NCI-H2227 treated with DMSO at 0.1 percent for 48 hours (cell line): ENCODE results near the gene PCDHGB2.
A peak's percentile ranks its signal among the peaks of the same experiment; 100 is the strongest.
"Not testable (repeated sequence)": the region's sequence is repeated elsewhere in the genome, so short reads cannot be mapped to it uniquely, and the experiment has no call there.

Experiments
- DNase-seq: peaks from one replicate; lab custom pipeline; 2025; lab: John Stamatoyannopoulos, UW

The PCDHGB2 gene

DNA sequence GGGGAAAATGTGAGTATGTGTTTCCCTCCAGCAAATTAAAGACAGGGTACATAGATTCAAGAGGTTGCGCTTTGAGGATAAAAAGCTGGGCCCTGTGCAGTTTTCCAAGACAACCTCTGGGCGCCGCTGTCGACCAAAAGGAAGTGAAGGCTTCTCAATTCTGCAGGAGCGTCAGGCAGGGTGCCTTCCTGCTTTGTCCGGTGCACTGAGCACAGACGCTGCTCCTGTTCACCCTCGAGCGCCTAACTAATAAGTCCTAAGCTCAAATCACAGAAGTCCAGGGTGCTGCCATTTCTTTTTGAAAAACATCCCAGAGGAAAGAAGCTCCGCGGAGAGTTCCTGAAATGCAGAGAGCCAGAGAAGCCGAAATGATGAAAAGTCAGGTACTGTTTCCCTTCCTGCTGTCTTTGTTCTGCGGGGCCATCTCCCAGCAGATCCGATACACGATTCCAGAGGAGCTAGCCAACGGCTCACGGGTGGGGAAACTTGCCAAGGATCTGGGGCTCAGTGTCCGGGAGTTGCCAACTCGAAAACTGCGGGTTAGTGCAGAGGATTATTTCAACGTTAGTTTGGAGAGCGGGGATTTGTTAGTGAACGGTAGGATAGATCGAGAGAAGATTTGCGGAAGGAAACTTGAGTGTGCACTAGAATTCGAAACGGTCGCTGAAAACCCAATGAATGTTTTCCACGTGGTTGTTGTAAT is 9.7 kb upstream of the PCDHGB2 start, which contains the start of gene PCDHGB1:
TSS of gene PCDHGB1 (plus strand) at position 183 of the 703 bp plus-strand sequence. CDS start at position 345, 162 bp downstream.
- DNase-seq, result peak; percentile 45

DNA sequence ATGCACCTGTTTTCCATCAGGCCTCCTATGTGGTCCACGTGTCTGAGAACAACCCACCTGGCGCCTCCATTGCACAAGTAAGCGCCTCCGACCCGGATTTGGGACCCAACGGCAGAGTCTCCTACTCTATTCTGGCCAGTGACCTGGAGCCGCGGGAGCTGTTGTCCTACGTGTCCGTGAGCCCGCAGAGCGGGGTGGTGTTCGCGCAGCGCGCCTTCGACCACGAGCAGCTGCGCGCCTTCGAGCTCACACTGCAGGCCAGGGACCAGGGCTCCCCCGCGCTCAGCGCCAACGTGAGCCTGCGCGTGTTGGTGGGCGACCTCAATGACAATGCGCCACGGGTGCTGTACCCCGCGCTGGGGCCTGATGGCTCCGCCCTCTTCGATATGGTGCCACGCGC is 8.2 kb upstream of the PCDHGB2 start:
- DNase-seq, result no peak

DNA sequence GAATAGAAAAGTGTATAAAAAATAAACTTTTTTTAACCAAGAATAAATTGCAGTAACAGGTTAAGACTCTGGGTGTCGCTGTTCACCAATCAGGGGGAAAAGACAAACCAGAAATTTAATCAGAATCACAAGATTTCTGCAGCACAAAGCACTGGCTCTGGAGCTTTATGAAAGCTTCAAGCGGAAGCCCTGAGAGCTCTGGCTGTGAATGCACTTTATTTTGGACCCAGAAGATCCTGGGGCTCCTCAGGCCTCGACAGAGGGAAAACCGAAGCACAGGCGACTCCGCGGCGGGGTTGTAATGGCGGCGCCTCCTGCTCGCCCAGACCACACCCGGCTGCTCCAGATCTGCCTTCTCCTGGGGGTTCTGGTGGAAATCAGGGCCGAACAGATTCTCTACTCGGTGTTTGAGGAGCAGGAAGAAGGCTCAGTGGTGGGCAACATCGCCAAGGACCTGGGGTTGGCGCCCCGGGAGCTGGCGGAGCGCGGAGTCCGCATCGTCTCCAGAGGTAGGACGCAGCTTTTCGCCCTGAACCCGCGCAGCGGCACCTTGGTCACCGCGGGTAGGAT is 4.8 kb upstream of the PCDHGB2 start, which contains the start of gene PCDHGA4:
TSS of gene PCDHGA4 (plus strand) at position 122 of the 570 bp plus-strand sequence. CDS start at position 209, 87 bp downstream.
- no peak for DNase-seq

DNA sequence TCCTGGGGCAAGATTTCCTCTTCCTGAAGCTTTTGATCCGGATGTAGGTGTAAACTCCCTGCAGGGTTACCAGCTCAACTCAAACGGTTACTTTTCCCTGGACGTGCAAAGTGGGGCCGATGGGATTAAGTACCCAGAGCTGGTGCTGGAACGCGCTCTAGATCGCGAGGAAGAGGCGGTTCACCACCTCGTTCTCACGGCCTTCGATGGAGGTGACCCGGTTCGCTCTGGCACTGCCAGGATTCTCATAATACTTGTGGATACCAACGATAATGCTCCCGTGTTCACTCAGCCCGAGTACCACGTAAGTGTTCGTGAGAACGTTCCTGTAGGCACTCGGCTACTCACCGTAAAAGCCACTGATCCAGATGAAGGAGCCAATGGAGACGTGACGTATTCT is 4.2 kb upstream of the PCDHGB2 start:
- no peak for DNase-seq

DNA sequence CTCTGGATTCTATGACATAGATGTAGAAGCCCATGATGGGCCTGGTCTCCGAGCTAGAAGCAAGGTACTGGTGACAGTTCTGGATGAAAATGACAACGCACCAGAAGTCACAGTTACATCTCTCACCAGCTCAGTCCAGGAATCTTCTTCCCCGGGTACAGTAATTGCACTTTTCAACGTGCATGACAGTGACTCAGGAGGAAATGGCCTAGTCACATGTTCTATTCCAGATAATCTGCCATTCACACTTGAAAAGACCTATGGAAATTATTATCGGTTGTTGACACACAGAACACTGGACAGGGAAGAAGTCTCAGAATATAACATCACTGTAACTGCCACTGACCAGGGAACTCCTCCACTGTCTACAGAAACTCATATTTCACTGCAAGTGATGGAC is 3.7 kb upstream of the PCDHGB2 start:
- no peak for DNase-seq

DNA sequence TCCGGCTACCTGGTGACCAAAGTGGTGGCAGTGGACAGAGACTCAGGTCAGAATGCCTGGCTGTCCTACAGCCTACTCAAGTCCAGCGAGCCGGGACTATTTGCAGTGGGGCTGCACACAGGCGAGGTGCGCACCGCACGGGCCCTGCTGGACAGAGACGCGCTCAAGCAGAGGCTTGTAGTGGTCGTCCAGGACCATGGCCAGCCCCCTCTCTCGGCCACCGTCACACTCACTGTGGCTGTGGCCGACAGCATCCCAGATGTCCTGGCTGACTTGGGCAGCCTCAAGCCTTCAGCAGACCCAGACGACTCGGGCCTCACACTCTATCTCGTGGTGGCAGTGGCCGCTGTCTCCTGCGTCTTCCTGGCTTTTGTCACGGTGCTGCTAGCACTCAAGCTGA is 2.8 kb upstream of the PCDHGB2 start:
- no peak for DNase-seq

DNA sequence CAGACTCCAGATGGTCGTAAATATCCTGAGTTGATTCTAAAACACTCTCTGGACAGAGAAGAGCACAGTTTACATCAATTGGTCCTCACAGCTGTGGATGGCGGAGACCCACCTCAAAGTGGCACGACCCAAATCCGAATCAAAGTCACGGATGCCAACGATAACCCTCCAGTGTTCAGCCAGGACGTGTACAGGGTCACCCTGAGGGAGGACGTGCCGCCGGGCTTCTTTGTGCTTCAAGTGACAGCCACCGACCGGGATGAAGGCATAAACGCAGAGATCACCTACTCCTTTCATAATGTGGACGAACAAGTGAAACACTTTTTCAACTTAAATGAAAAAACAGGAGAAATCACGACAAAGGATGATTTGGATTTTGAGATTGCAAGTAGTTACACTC is 891 bp downstream of the PCDHGB2 start:
- DNase-seq, result no peak

DNA sequence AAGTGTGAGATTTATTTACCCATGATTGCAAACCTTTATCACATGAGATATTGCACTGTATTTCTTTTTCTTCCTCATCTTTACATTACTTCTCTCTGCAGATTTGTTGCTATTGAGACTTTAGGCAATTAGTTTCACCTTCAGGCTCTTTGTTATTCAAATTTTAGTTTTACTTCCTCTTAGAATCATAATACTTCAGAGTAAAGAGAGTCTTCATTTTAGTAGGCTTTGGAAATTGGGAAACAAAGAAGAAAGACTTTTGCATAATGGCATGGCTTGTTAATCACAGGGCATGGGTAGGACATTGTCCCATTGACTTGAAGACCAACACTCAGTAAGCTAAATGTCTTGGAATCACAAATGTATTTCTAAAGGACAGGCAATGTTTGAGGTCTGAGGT is 2.9 kb downstream of the PCDHGB2 start:
- DNase-seq, result no peak

DNA sequence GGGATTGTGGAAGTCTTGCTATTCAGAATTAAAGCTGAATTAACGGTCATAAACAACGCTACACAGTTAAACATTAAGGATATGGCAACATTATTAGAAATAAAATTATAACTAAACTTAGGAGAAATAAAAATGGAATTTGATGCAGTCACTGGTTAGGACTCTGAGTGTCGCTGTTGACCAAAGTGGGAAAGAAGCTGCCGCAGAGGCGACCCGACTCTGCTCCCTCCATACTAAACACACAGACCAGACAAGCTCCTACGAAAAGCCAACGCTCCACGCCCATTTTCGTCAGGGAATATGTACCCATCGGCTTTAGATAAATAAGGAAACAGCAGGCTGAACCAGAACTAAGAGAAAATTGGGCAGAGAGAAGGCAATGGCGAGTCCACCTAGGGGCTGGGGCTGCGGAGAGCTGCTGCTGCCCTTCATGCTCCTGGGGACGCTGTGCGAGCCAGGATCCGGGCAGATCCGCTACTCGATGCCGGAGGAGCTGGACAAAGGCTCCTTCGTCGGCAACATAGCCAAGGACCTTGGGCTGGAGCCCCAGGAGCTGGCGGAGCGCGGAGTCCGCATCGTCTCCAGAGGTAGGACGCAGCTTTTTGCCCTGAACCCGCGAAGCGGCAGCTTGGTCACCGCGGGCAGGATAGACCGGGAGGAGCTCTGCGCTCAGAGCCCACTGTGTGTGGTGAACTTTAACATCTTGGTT is 4.3 kb downstream of the PCDHGB2 start, which contains the start of gene PCDHGA5:
TSS of gene PCDHGA5 (plus strand) at position 211 of the 709 bp plus-strand sequence. CDS start at position 380, 169 bp downstream.
- DNase-seq, result no peak

DNA sequence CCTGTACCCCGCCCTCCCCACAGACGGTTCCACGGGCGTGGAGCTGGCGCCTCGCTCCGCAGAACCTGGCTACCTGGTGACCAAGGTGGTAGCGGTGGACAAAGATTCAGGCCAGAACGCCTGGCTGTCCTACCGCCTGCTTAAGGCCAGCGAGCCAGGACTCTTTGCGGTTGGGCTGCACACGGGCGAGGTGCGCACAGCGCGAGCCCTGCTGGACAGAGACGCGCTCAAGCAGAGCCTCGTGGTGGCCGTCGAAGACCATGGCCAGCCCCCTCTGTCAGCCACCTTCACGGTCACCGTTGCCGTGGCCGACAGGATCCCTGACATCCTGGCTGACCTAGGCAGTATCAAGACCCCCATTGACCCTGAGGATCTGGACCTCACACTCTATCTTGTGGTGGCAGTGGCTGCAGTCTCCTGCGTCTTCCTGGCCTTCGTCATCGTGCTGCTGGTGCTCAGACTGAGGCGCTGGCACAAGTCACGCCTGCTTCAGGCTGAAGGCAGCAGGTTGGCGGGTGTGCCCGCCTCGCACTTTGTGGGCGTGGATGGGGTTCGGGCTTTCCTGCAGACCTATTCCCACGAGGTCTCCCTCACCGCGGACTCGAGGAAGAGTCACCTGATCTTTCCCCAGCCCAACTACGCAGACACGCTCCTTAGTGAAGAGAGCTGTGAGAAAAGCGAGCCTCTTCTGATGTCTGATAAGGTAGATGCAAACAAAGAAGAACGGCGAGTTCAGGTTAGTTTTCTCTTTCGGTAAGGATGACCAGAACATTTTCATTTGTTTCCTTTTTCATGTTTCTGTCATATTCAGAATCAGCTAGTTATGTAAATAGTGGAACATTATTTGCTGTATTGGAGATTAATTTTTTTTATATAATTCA is 6.5 kb downstream of the PCDHGB2 start:
- DNase-seq, result no peak

DNA sequence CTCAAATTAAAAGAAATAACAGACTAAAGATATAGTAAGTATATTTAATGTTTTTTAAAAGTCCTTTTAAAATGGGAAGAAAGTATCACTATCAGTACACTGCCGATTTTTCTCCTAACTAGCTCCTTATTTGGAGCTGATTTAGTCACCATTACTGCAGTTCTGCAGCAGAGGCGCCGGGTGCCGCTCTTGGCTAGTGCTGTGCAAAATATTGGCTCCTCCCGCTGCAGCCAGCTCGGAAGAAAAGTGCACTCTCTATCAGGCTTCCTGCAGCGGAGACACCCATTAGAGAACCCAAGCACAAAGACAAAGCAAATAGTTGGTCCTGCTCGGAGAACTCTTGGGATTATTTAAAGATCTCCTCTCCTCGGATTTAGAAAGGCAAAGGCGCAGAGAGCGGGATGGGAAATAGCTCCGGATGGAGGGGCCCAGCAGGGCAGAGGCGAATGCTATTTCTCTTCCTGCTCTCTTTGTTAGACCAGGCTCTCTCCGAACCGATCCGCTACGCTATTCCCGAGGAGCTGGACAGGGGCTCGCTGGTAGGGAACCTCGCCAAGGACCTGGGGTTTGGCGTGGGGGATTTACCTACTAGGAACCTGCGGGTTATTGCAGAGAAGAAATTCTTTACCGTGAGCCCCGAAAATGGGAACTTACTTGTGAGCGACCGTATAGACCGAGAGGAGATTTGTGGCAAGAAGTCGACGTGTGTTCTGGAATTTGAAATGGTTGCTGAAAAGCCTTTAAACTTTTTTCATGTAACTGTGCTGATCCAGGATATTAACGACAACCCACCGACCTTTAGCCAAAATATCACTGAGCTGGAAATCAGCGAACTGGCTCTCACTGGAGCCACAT is 10.4 kb downstream of the PCDHGB2 start, which contains the start of gene PCDHGB3:
TSS of gene PCDHGB3 (plus strand) at position 249 of the 855 bp plus-strand sequence. CDS start at position 402, 153 bp downstream.
- no peak for DNase-seq

DNA sequence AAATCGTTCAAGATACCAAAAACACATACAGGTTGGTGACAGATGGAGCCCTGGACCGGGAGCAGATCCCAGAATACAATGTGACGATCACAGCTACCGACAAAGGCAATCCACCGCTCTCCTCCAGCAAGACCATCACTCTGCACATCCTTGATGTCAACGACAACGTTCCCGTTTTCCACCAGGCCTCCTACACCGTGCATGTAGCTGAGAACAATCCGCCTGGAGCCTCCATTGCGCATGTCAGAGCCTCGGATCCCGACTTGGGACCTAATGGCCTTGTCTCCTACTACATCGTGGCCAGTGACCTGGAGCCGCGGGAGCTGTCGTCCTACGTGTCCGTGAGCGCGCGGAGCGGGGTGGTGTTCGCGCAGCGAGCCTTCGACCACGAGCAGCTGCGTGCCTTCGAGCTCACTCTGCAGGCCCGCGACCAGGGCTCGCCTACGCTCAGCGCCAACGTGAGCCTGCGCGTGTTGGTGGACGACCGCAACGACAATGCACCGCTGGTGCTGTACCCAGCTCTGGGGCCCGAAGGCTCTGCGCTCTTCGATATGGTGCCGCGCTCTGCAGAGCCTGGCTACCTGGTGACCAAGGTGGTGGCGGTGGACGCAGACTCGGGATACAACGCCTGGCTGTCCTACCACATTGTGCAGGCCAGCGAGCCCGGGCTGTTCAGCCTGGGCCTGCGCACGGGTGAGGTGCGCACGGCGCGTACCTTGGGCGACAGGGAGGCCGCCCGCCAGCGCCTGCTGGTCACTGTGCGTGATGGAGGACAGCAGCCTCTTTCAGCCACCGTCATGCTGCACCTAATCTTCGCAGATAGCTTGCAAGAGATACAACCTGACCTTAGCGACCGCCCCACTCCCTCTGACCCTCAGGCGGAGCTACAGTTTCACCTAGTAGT is 12.0 kb downstream of the PCDHGB2 start:
- DNase-seq, result no peak

DNA sequence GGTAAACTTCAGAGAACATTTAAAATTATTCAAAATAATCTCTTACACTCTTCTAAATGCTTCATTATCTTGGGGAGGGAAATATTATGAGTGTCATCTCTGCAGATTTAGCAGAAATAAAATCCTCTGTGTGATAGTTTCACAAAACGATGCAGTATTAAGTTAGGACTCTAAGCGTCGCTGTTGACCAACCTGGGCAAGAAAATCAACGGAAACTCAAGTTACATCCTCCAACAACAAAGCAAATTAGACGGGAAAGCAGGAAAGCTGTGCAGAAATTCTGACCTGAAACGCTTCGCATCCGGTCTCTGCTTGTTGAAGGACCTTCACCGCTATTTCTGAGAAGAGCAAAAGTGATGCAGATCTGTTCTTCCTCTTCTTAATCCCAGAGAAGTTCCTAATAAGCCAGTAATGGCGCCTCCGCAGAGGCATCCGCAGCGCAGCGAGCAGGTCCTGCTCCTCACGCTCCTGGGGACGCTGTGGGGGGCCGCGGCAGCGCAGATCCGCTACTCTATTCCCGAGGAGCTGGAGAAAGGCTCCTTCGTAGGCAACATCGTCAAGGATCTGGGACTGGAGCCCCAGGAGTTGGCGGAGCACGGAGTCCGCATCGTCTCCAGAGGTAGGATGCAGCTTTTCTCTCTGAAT is 14.0 kb downstream of the PCDHGB2 start, which contains the start of gene PCDHGA6:
TSS of gene PCDHGA6 (plus strand) at position 219 of the 645 bp plus-strand sequence. CDS start at position 412, 193 bp downstream.
- DNase-seq, result no peak

DNA sequence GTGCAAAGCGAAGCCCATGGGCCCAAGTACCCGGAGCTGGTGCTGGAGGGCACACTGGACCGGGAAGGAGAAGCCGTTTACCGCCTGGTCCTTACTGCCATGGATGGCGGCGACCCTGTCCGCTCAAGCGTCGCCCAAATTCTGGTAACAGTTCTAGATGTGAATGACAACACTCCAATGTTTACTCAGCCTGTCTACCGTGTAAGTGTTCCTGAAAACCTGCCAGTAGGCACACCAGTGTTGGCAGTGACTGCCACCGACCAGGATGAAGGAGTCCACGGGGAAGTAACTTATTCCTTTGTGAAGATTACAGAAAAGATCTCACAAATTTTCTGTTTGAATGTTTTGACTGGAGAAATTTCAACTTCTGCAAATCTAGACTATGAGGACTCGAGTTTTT is 14.8 kb downstream of the PCDHGB2 start:
- no peak for DNase-seq

DNA sequence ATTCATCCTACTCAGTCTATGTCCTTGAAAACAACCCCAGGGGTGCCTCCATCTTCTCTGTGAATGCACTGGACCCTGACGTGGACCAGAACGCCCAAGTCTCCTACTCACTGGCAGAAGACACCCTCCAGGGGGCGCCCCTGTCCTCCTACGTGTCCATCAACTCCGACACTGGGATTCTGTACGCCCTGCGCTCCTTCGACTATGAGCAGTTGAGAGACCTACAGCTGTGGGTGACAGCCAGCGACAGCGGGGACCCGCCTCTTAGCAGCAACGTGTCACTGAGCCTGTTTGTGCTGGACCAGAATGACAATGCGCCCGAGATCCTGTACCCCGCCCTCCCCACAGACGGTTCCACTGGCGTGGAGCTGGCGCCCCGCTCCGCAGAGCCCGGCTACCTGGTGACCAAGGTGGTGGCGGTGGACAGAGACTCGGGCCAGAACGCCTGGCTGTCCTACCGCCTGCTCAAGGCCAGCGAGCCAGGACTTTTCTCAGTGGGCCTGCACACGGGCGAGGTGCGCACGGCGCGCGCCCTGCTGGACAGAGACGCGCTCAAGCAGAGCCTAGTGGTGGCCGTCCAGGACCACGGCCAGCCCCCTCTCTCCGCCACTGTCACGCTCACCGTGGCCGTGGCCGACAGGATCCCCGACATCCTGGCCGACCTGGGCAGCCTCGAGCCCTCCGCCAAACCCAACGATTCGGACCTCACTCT is 15.8 kb downstream of the PCDHGB2 start:
- not testable (repeated sequence) for DNase-seq

DNA sequence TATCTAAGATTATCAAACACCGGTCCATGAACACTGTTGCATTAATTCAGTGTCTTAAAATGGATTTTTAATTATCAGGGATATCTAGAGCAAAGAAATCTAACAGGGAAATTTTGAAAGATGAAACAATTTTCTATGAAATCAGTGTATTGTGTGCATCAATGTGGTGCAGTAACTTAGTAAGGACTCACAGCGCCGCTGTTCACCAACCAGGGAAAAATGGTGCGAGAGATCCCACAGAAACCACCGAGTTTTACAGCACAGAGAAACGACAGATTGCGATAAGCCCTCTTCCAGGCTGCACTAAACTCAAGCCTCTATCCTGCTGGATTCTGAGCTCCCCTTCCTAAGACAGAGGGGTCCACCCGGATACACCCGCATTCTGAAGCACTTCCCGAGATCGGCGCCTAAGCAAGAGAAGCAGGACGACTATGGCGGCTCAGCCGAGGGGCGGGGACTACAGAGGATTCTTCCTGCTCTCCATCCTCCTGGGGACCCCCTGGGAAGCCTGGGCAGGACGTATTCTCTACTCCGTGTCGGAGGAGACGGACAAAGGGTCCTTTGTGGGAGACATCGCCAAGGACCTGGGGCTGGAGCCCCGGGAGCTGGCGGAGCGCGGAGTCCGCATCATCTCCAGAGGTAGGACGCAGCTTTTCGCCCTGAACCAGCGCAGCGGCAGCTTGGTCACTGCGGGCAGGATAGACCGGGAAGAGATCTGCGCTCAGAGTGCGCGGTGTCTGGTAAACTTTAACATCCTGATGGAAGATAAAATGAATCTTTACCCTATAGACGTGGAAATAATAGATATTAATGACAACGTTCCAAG is 22.9 kb downstream of the PCDHGB2 start, which contains the start of gene PCDHGA7:
TSS of gene PCDHGA7 (plus strand) at position 274 of the 826 bp plus-strand sequence. CDS start at position 432, 158 bp downstream.
- DNase-seq, result peak; percentile 60

DNA sequence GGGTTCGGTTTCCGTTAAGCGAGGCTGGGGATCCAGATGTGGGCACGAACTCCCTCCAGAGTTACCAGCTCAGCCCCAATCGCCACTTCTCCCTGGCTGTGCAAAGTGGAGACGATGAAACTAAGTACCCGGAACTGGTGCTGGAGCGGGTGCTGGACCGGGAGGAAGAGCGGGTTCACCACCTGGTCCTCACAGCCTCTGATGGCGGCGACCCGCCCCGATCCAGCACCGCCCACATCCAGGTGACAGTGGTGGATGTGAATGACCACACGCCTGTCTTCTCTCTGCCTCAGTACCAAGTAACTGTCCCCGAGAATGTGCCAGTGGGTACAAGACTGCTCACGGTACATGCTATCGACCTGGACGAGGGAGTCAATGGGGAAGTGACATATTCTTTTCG is 23.6 kb downstream of the PCDHGB2 start:
- DNase-seq, result no peak
